HepG2 (cell line): ENCODE results near the gene VBP1. TPM values are rescaled to one million over a fixed set of nuclear protein-coding genes. Genes with fewer than 3 reads are reported as not detected.

Experiments used
- KDM5B ChIP-seq: sonication (generic); formaldehyde crosslinking; IDR thresholded peaks from 2 replicates; pipeline ENCODE4 v1.4.0; 2020; ENCODE audit warnings: missing genetic modification reagents, mild to moderate bottlenecking, borderline replicate concordance
- MEF2D ChIP-seq: sonication (generic); formaldehyde crosslinking; IDR thresholded peaks from 2 replicates; pipeline ENCODE4 v1.5.1; 2020; ENCODE audit warnings: mild to moderate bottlenecking, missing genetic modification reagents
- NAIF1 ChIP-seq: sonication (generic); formaldehyde crosslinking; IDR thresholded peaks from 2 replicates; pipeline ENCODE4 v1.5.0; 2020; ENCODE audit warnings: mild to moderate bottlenecking, missing genetic modification reagents, borderline replicate concordance
- SP5 ChIP-seq: IDR thresholded peaks from 2 replicates; pipeline ENCODE4 v1.6.1; 2016; ENCODE audit warnings: low read depth, borderline replicate concordance
- ZBTB44 ChIP-seq: sonication (generic); formaldehyde crosslinking; IDR thresholded peaks from 2 replicates; pipeline ENCODE4 v1.4.0; 2020; ENCODE audit warnings: missing genetic modification reagents
- ZNF124 ChIP-seq: sonication (generic); formaldehyde crosslinking; IDR thresholded peaks from 2 replicates; pipeline ENCODE4 v1.4.0; 2020; ENCODE audit warnings: missing genetic modification reagents
- polyA plus RNA-seq, 8 experiments: library from polyadenylated mRNA; depleted of rRNA in 3 of 8; stranded (reverse) in 7 of 8; unstranded in 1 of 8; fragments of >200 nt; fragmentation: Illumina TruSeq in 4 of 8; extraction: Trizol in 4 of 8; gene quantifications; 2 replicates each; pipeline versions ENCODE4 v1.2.1 to v1.2.3, GENCODE V29; 2011 to 2016; ENCODE audit warnings: low read depth in 4 of 8, missing spikeins in 1 of 8, mixed read lengths in 1 of 8; ENCODE audit not compliant: insufficient read depth in 1 of 8
- total RNA-seq, 5 experiments: library from RNA; depleted of rRNA; stranded (reverse); fragments of >200 nt; fragmentation: Illumina TruSeq; extraction: Trizol; gene quantifications; 2 replicates each; pipeline ENCODE4 v1.2.3, GENCODE V29; 2016; ENCODE audit warnings: low read depth in 1 of 5
- TF ChIP-seq, protein P1 (sequence below), 2 experiments: sonication (generic) in 1 of 2; formaldehyde crosslinking in 1 of 2; IDR thresholded peaks; 2 replicates each; pipeline versions ENCODE4 v1.6.1 to v1.9.0; 2014 to 2022; ENCODE audit warnings: antibody characterized with exemption in 1 of 2, borderline replicate concordance in 1 of 2, inconsistent platforms in 1 of 2, low read depth in 1 of 2, missing genetic modification reagents in 1 of 2

The VBP1 gene
- total and polyA plus RNA-seq, 2 of the 13 experiments (the other 11 are each of a cell fraction or from before 2014, with no cell fraction given): 20.4 to 72.6 TPM

- TF ChIP-seq, protein P1, sequence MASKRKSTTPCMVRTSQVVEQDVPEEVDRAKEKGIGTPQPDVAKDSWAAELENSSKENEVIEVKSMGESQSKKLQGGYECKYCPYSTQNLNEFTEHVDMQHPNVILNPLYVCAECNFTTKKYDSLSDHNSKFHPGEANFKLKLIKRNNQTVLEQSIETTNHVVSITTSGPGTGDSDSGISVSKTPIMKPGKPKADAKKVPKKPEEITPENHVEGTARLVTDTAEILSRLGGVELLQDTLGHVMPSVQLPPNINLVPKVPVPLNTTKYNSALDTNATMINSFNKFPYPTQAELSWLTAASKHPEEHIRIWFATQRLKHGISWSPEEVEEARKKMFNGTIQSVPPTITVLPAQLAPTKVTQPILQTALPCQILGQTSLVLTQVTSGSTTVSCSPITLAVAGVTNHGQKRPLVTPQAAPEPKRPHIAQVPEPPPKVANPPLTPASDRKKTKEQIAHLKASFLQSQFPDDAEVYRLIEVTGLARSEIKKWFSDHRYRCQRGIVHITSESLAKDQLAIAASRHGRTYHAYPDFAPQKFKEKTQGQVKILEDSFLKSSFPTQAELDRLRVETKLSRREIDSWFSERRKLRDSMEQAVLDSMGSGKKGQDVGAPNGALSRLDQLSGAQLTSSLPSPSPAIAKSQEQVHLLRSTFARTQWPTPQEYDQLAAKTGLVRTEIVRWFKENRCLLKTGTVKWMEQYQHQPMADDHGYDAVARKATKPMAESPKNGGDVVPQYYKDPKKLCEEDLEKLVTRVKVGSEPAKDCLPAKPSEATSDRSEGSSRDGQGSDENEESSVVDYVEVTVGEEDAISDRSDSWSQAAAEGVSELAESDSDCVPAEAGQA (IDR thresholded peaks at IDR 0.05; ENCODE audit: low read depth): no peak
- TF ChIP-seq, protein P1 (CRISPR knock-in tag; IDR thresholded peaks at IDR 0.05; ENCODE audit: borderline replicate concordance): no peak
- TF ChIP-seq ZBTB44 (CRISPR knock-in tag): no peak
- TF ChIP-seq NAIF1 (CRISPR knock-in tag): 0 out of 2 replicates have a peak, but pooled peaks have one; percentile 30
- no peak for TF ChIP-seq SP5 (CRISPR knock-in tag)
- TF ChIP-seq KDM5B (CRISPR knock-in tag): 0 out of 2 replicates have a peak, but pooled peaks have one; percentile 40
- TF ChIP-seq ZNF124: no peak
- no peak for TF ChIP-seq MEF2D (CRISPR knock-in tag)
Observed at GRCh38 chrX:155215443-155216178, 649 bp upstream of the VBP1 start (continued).
